ENCODE data around the gene PDLIM1. TPM values are rescaled to one million over a fixed set of nuclear protein-coding genes. Genes with fewer than 3 reads are reported as not detected.
"Not testable (repeated sequence)": the region's sequence is repeated elsewhere in the genome, so short reads cannot be mapped to it uniquely, and the experiment has no call there.

PDLIM1 gene
- total and polyA plus RNA-seq, 12 donors: 0.89 to 63.3 (median 31.2) TPM

- intact Hi-C loops (cut with DNase I): loop anchor here (5.0 to 10.0 kb wide), 2 partner anchors 108 to 110 kb away; no protein-coding TSS in a partner anchor
- peaks cover 0 to 14% of the 10 kb centered on the region in 2 donors for H3K36me3 ChIP-seq (replicated peaks in 1 of 2)
- TF ChIP-seq CTCF (IDR thresholded peaks at IDR 0.05) (peak; percentile 42 to 77 (median 66)), POLR2A (IDR thresholded peaks at IDR 0.05) (no peak)
- no peak overlapping the region for H3K27ac ChIP-seq
- no peaks in the 10 kb centered on the region for H3K9me3 ChIP-seq (replicated peaks in 1 of 3)
- no peak overlapping the region for H3K4me3 ChIP-seq
- WGBS, 4 donors: 76 to 81% (median 79%) methylated on average over 8 of the region's 8 CpGs
- no peaks in the 10 kb centered on the region for H3K4me1 ChIP-seq (replicated peaks in 1 of 2)
- no peaks in the 10 kb centered on the region for H3K27me3 ChIP-seq
- peak; percentile 59 to 82 (median 71) for DNase-seq
These were observed 48.1 kb downstream of the PDLIM1 start for GRCh38 chr10:95242581-95243317.

DNA sequence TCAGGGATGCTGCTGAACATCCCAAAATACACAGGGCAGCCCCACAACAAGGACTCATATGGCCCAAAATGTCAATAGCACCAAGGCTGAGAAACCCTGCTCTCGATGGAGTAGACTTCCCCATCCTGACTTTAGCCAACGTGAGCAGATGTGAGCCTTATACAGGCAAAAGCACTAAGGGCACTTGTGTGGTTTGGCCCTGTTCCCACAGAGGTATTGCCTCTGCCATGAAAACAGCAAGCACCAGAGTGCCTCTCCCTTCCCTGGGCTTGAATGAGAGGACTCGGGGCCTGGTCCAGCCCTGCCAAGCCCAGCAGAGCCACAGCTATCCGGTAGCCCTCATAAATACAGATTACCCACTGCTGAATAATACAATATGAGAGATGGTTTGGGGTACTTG lies 49.3 kb downstream of the PDLIM1 start:
- no peak overlapping the region for H3K4me3 ChIP-seq
- no peaks in the 10 kb centered on the region for H3K9me3 ChIP-seq (replicated peaks in 1 of 3)
- TF ChIP-seq CTCF (IDR thresholded peaks at IDR 0.05) (no peak), POLR2A (IDR thresholded peaks at IDR 0.05) (no peak)
- no peak overlapping the region for H3K27ac ChIP-seq
- intact Hi-C loops (cut with DNase I): loop anchor here (5.0 to 10.0 kb wide), 2 partner anchors 107 to 109 kb away; no protein-coding TSS in a partner anchor
- DNase-seq: no peak
- 75 to 88% (median 82%) methylated on average over 2 to 4 of the region's 4 CpGs for WGBS, 4 donors
- peaks cover 0 to 14% of the 10 kb centered on the region in 2 donors for H3K36me3 ChIP-seq (replicated peaks in 1 of 2)
- H3K27me3 ChIP-seq: no peaks in the 10 kb centered on the region
- H3K4me1 ChIP-seq (replicated peaks in 1 of 2): no peaks in the 10 kb centered on the region

- 91 to 99% (median 93%) methylated on average over 6 of the region's 6 CpGs for WGBS, 4 donors
- DNase-seq: no peak
- peaks cover 0 to 1% of the 10 kb centered on the region in 2 donors for H3K4me1 ChIP-seq (replicated peaks in 1 of 2)
These were observed 50.0 kb downstream of the PDLIM1 start for GRCh38 chr10:95240811-95241210.

GRCh38 chr10:95240096-95240495 lies 50.7 kb downstream of the PDLIM1 start:
- H3K36me3 ChIP-seq (replicated peaks in 1 of 2): not testable (repeated sequence)
- intact Hi-C loops (cut with DNase I): loop anchor here (5.0 to 10.0 kb wide), 2 partner anchors 105 to 108 kb away; no protein-coding TSS in a partner anchor

More at GRCh38 chr10:95240811-95241210, 50.0 kb downstream of the PDLIM1 start:
- TF ChIP-seq POLR2A (IDR thresholded peaks at IDR 0.05) (no peak), CTCF (IDR thresholded peaks at IDR 0.05) (no peak)
- Histone ChIP-seq H3K27ac (no peak overlapping the region), H3K36me3 (replicated peaks in 1 of 2) (peaks cover 0 to 10% of the 10 kb centered on the region in 2 donors), H3K4me3 (no peak overlapping the region), H3K27me3 (no peaks in the 10 kb centered on the region), H3K9me3 (replicated peaks in 1 of 3) (no peaks in the 10 kb centered on the region)
- intact Hi-C loops (cut with DNase I): loop anchor here (5.0 to 10.0 kb wide), 2 partner anchors 106 to 109 kb away; no protein-coding TSS in a partner anchor

More at GRCh38 chr10:95240096-95240495, 50.7 kb downstream of the PDLIM1 start:
- not testable (repeated sequence) for H3K27ac ChIP-seq; H3K4me3 ChIP-seq; DNase-seq; H3K27me3 ChIP-seq; H3K9me3 ChIP-seq (replicated peaks in 1 of 3); H3K4me1 ChIP-seq (replicated peaks in 1 of 2)
- WGBS, 4 donors: 89 to 91% (median 90%) methylated on average over 3 of the region's 3 CpGs

Data from adrenal gland (tissue), 12 donors.